ENCODE data around the gene ACBD6.

Gene ACBD6

DNA sequence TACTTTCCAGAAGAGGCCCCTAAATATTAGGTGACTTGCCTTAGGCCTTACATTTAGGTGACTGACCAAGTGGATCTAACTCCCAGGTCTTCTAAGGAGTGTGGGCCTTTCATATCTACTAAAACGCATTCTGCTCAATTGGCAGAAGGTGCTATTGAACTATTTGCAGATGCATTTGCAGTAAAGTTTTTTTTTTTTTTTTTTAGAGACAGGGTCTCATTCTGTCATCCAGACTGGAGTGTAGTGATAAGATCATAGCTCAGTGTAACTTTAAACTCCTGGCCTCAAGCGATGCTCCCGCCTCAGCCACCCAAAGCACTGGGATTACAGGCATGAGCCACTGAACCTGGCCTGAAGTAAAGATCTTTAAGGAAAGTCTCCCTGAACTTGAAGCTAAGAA lies 13.0 kb upstream of the ACBD6 start:
- no peaks in the 10 kb centered on the region for H3K36me3 ChIP-seq (ENCODE audit: control insufficient read depth, low read length)
- no peak overlapping the region for H3K4me2 ChIP-seq (ENCODE audit: low read length)
- no peak overlapping the region for H3K27ac ChIP-seq (ENCODE audit: low read depth, low read length)
- no peaks in the 10 kb centered on the region for H3K9me2 ChIP-seq (replicated peaks; ENCODE audit: control insufficient read depth, low read length)
- H3K4me3 ChIP-seq (ENCODE audit: low read length) = no peak overlapping the region
- no peak for TF ChIP-seq EZH2phosphoT487 (IDR thresholded peaks at IDR 0.05; ENCODE audit: borderline replicate concordance, low read length)
- TF ChIP-seq, protein P1, sequence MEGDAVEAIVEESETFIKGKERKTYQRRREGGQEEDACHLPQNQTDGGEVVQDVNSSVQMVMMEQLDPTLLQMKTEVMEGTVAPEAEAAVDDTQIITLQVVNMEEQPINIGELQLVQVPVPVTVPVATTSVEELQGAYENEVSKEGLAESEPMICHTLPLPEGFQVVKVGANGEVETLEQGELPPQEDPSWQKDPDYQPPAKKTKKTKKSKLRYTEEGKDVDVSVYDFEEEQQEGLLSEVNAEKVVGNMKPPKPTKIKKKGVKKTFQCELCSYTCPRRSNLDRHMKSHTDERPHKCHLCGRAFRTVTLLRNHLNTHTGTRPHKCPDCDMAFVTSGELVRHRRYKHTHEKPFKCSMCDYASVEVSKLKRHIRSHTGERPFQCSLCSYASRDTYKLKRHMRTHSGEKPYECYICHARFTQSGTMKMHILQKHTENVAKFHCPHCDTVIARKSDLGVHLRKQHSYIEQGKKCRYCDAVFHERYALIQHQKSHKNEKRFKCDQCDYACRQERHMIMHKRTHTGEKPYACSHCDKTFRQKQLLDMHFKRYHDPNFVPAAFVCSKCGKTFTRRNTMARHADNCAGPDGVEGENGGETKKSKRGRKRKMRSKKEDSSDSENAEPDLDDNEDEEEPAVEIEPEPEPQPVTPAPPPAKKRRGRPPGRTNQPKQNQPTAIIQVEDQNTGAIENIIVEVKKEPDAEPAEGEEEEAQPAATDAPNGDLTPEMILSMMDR (IDR thresholded peaks at IDR 0.05; ENCODE audit: low read depth, low read length, poor library complexity, severe bottlenecking) = no peak
- no peaks in the 10 kb centered on the region for H4K20me1 ChIP-seq (ENCODE audit: control insufficient read depth, insufficient read depth, low read depth, low read length)
- H3F3A ChIP-seq (ENCODE audit: control insufficient read depth, insufficient read depth) = no peaks in the 10 kb centered on the region
- no peaks in the 10 kb centered on the region for H3K27me3 ChIP-seq (ENCODE audit: control insufficient read depth, low read length)
- 0 out of 2 replicates have a peak, but pooled peaks cover 3% of the 10 kb centered on the region for H3K4me1 ChIP-seq (ENCODE audit: control insufficient read depth, low read length)
- H3K9me3 ChIP-seq (ENCODE audit: control insufficient read depth, insufficient read depth, low read length) = no peaks in the 10 kb centered on the region
- H3K79me2 ChIP-seq (ENCODE audit: control insufficient read depth, low read length) = no peaks in the 10 kb centered on the region

DNA sequence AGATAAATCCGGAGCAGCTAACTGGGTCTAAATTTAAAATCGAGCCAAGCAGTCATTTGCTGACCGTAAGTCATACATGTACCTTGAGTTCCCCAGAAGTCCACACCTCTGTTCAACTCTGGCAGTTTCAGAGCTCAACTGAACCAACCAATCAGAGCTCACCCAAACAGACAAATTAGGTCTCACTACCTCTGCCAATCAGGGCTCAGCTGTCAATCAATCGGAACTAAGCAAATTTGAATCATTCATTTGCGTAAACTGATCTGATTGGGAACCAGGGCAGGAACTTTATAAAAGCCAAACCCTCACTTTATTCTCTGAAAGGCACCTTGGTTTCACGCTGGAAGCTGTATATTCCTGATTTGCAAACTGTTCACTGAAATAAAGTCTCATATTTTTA lies 11.2 kb upstream of the ACBD6 start:
- Histone ChIP-seq H3K4me2 (ENCODE audit: low read length) (no peak overlapping the region), H3K9me3 (ENCODE audit: control insufficient read depth, insufficient read depth, low read length) (no peaks in the 10 kb centered on the region), H3K4me3 (ENCODE audit: low read length) (no peak overlapping the region), H3K27me3 (ENCODE audit: control insufficient read depth, low read length) (no peaks in the 10 kb centered on the region), H3F3A (ENCODE audit: control insufficient read depth, insufficient read depth) (no peaks in the 10 kb centered on the region), H4K20me1 (ENCODE audit: control insufficient read depth, insufficient read depth, low read depth, low read length) (no peaks in the 10 kb centered on the region), H3K9me2 (replicated peaks; ENCODE audit: control insufficient read depth, low read length) (no peaks in the 10 kb centered on the region), H3K79me2 (ENCODE audit: control insufficient read depth, low read length) (no peaks in the 10 kb centered on the region), H3K36me3 (ENCODE audit: control insufficient read depth, low read length) (no peaks in the 10 kb centered on the region), H3K27ac (ENCODE audit: low read depth, low read length) (no peak overlapping the region), H3K4me1 (ENCODE audit: control insufficient read depth, low read length) (0 out of 2 replicates have a peak, but pooled peaks cover 3% of the 10 kb centered on the region)
- TF ChIP-seq EZH2phosphoT487 (IDR thresholded peaks at IDR 0.05; ENCODE audit: borderline replicate concordance, low read length) = no peak
- TF ChIP-seq, protein P1 (IDR thresholded peaks at IDR 0.05; ENCODE audit: low read depth, low read length, poor library complexity, severe bottlenecking) = no peak

DNA sequence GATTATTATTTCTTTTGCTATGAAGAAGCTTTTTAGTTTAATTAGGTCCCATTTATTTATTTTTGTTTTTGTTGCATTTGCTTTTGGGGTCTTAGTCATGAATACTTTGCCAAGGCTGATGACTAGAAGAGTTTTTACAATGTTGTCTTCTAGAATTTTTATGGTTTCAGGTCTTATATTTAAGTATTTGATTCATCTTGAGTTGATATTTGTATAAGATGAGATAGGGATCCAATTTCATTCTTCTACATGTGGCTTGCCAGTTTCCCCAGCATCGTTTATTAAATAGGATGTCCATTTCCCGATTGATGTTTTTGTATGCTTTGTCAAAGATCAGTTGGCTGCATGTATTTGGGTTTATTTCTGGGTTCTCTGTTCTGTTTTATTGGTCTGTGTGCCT lies 8.5 kb upstream of the ACBD6 start:
- Histone ChIP-seq H3K9me3 (ENCODE audit: control insufficient read depth, insufficient read depth, low read length) (no peaks in the 10 kb centered on the region), H3K79me2 (ENCODE audit: control insufficient read depth, low read length) (no peaks in the 10 kb centered on the region), H4K20me1 (ENCODE audit: control insufficient read depth, insufficient read depth, low read depth, low read length) (no peaks in the 10 kb centered on the region), H3K4me3 (ENCODE audit: low read length) (no peak overlapping the region), H3F3A (ENCODE audit: control insufficient read depth, insufficient read depth) (no peaks in the 10 kb centered on the region), H3K27ac (ENCODE audit: low read depth, low read length) (no peak overlapping the region), H3K4me1 (ENCODE audit: control insufficient read depth, low read length) (no peaks in the 10 kb centered on the region), H3K4me2 (ENCODE audit: low read length) (no peak overlapping the region), H3K9me2 (replicated peaks; ENCODE audit: control insufficient read depth, low read length) (no peaks in the 10 kb centered on the region), H3K36me3 (ENCODE audit: control insufficient read depth, low read length) (no peaks in the 10 kb centered on the region), H3K27me3 (ENCODE audit: control insufficient read depth, low read length) (no peaks in the 10 kb centered on the region)
- no peak for TF ChIP-seq EZH2phosphoT487 (IDR thresholded peaks at IDR 0.05; ENCODE audit: borderline replicate concordance, low read length)
- TF ChIP-seq, protein P1 (IDR thresholded peaks at IDR 0.05; ENCODE audit: low read depth, low read length, poor library complexity, severe bottlenecking) = no peak

All from DOHH2 (cell line).